ENCODE data around the gene PRMT1. TPM values are rescaled to one million over a fixed set of nuclear protein-coding genes. Genes with fewer than 3 reads are reported as not detected.

The PRMT1 gene
- total and polyA plus RNA-seq, 9 of the 15 experiments (the other 6 are each of a cell fraction or from before 2014, with no cell fraction given) = 13.3 to 464 (median 326) TPM

GRCh38 chr19:49640113-49640898 lies 36.8 kb upstream of the PRMT1 start, which contains the start of gene RRAS (continued):
- TF ChIP-seq ZBTB49 (CRISPR knock-in tag; IDR thresholded peaks at IDR 0.05; ENCODE audit: borderline replicate concordance) (no peak), KDM2B (CRISPR knock-in tag; IDR thresholded peaks at IDR 0.05) (no peak), TFAM (CRISPR knock-in tag; conservative IDR thresholded peaks at IDR 0.05) (no peak), ZNF224 (CRISPR knock-in tag; IDR thresholded peaks at IDR 0.05) (no peak), HES1 (IDR thresholded peaks at IDR 0.05; ENCODE audit: low read depth) (peak; percentile 59; the same call in 1 of the 2 replicates), EGR1 (conservative IDR thresholded peaks at IDR 0.05) (no peak), ZNF57 (CRISPR knock-in tag; IDR thresholded peaks at IDR 0.05) (no peak), PBX2 (CRISPR knock-in tag; IDR thresholded peaks at IDR 0.05; ENCODE audit: low read depth) (no peak), PBX2 (tag; conservative IDR thresholded peaks at IDR 0.05; ENCODE audit: low read depth) (no peak), PHF8 (IDR thresholded peaks at IDR 0.05; ENCODE audit: borderline replicate concordance, low read length) (peak; percentile 64; the same call in 1 of the 2 replicates), PATZ1 (CRISPR knock-in tag; IDR thresholded peaks at IDR 0.05; ENCODE audit: borderline replicate concordance) (no peak), MECOM (CRISPR knock-in tag; IDR thresholded peaks at IDR 0.05) (no peak), SETDB1 (IDR thresholded peaks at IDR 0.05; ENCODE audit: low read length) (no peak), CHD1 (IDR thresholded peaks at IDR 0.05; ENCODE audit: low read length) (no peak), PTRF (tag; IDR thresholded peaks at IDR 0.05) (no peak), ZNF76 (CRISPR knock-in tag; IDR thresholded peaks at IDR 0.05; ENCODE audit: borderline replicate concordance) (no peak), HNRNPLL (IDR thresholded peaks at IDR 0.05; ENCODE audit: low read depth, low read length, poor library complexity, severe bottlenecking) (peak; percentile 64), CC2D1A (IDR thresholded peaks at IDR 0.05) (no peak), ZNF77 (CRISPR knock-in tag; IDR thresholded peaks at IDR 0.05) (no peak)
